HAP-1 (cell line): ENCODE results near the gene TMEM139.

Experiments used
- DNase-seq, 2 experiments: peaks; one replicate each; pipeline ENCODE4 v3.0.0-alpha.2; 2016 to 2020; ENCODE audit warnings: low spot score in 2 of 2
- H3K27me3 ChIP-seq: fragments of 250-450 bp; sonication (Bioruptor Pico); 2 replicates; pipeline ENCODE4 v1.5.1; 2020; ENCODE audit warnings: low read depth, mild to moderate bottlenecking, moderate library complexity
- H3K36me3 ChIP-seq: fragments of 250-450 bp; sonication (Bioruptor Pico); replicated peaks from 2 replicates; pipeline ENCODE4 v1.5.1; 2020; ENCODE audit warnings: mild to moderate bottlenecking
- H3K4me1 ChIP-seq: fragments of 250-450 bp; sonication (Bioruptor Pico); 2 replicates; pipeline ENCODE4 v1.5.1; 2020; ENCODE audit warnings: mild to moderate bottlenecking
- H3K4me3 ChIP-seq: fragments of 250-450 bp; sonication (Bioruptor Pico); 2 replicates; pipeline ENCODE4 v1.5.1; 2020; ENCODE audit warnings: mild to moderate bottlenecking, moderate library complexity
- H3K9me3 ChIP-seq: fragments of 250-450 bp; sonication (Bioruptor Pico); 2 replicates; pipeline ENCODE4 v1.5.1; 2020; ENCODE audit warnings: mild to moderate bottlenecking, moderate library complexity
- in situ Hi-C: fragments of 300-500 bp; cut with MboI; formaldehyde crosslinking; loops from 3 replicates; pipeline ENCODE4 v1.14.3; 2020; ENCODE audit warnings: low sequenced_read_pairs, inconsistent platforms, mixed read lengths

TMEM139 gene

GRCh38 chr7:143284591-143285469 lies at the start of gene TMEM139:
TSS of gene TMEM139 (plus strand) at chr7:143284958. CDS start at chr7:143285958, 1,000 bp downstream.
- in situ Hi-C loops: no loop called here
- Histone ChIP-seq H3K36me3 (no peaks in the 10 kb centered on the region; the same call in 1 of the 2 replicates), H3K9me3 (peaks cover 6% of the 10 kb centered on the region; the same call in 1 of the 2 replicates), H3K4me3 (no peak within 1 kb of the TSS), H3K27me3 (no peaks in the 10 kb centered on the region), H3K4me1 (peaks cover 25% of the 10 kb centered on the region)
- DNase-seq: peak in 1 of 2 experiments; percentile 60

GRCh38 chr7:143235561-143235960 lies 49.2 kb upstream of the TMEM139 start:
- in situ Hi-C loops: no loop called here
- Histone ChIP-seq H3K4me1 (no peaks in the 10 kb centered on the region), H3K27me3 (no peaks in the 10 kb centered on the region), H3K36me3 (no peaks in the 10 kb centered on the region), H3K9me3 (no peaks in the 10 kb centered on the region), H3K4me3 (no peak overlapping the region)
- no peak for DNase-seq

- DNase-seq: no peak
- in situ Hi-C loops: no loop called here
- H3K4me3 ChIP-seq: no peak overlapping the region
- H3K27me3 ChIP-seq: no peaks in the 10 kb centered on the region
- H3K9me3 ChIP-seq: no peaks in the 10 kb centered on the region
- H3K36me3 ChIP-seq: no peaks in the 10 kb centered on the region
- H3K4me1 ChIP-seq: no peaks in the 10 kb centered on the region
Measured at GRCh38 chr7:143236408-143236990, 48.3 kb upstream of the TMEM139 start.

DNA sequence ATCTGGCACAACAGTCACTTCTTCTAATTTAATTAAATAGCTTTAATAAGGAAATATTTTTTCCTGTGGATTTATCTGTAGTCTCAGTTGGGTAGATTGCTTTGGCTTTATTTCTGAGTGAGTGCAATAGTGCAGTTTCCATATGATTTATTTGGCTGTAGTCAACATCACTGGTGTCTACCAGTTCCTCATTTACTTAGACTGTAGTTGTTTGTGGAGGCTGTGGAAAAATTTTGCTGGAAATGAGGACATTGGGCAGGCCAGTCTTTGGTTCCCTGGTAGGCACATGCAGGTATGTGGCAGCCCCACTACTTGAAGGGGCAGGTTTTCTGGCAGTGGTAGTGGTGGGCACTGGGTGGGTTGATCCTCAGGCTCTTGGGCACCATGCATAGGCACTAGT lies 47.4 kb upstream of the TMEM139 start:
- Histone ChIP-seq H3K36me3 (no peaks in the 10 kb centered on the region), H3K4me3 (no peak overlapping the region), H3K4me1 (no peaks in the 10 kb centered on the region), H3K9me3 (no peaks in the 10 kb centered on the region), H3K27me3 (no peaks in the 10 kb centered on the region)
- DNase-seq: no peak
- in situ Hi-C loops: no loop called here

DNA sequence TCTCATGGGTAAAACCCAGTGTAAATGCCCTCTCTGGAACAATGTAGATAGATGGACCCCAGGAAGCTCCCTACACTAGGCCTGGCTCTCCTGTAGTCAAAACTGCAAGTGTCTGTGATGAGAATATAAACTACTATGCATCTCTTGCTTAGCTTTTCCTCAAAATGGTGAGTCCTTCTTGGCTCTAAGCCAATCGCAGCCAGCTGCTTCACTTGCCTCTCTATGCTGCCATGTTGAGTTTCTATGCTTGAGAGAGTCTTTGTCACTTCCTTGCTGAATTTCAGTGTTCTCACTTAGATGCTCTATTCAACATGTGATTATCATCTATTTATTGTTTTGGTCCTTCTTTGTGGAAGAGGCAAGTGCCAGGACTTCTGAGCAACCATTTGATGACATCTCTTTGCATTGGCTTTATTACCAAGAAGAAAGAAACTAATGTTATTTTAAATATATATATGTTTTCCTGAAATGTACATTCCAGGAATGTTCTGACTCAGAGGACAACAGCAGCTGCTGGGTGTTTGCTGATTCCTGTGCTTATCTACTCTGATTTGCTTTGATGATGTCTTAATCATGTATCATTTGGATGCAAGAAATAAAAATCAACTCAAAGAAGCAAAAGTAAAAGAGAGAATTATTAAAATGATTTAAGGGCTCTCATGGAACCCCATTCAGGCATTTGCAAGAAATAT lies 46.3 kb upstream of the TMEM139 start:
- no peaks in the 10 kb centered on the region for H3K9me3 ChIP-seq
- no peaks in the 10 kb centered on the region for H3K27me3 ChIP-seq
- H3K36me3 ChIP-seq: no peaks in the 10 kb centered on the region
- H3K4me3 ChIP-seq: no peak overlapping the region
- H3K4me1 ChIP-seq: no peaks in the 10 kb centered on the region
- no peak for DNase-seq
- in situ Hi-C loops: no loop called here

DNA sequence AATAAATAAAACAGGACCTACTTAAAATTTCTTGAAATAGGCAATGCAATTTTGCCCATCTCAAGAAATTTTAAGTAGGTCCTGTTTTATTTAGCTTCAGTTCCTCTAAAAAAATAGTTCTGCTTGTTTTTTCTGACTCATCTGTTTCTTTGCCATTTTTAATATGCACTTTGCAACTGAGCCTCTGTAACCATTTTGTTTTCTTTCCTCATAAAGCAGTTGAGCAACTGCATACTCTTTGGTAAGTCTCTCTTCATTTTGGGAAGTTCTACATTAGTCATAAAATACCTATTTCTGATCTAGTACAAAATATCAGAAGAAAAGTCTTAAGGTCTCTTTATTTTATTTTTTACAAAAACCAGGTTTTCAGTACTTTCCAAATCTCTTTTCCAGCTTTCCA lies 44.9 kb upstream of the TMEM139 start:
- Histone ChIP-seq H3K36me3 (no peaks in the 10 kb centered on the region), H3K27me3 (no peaks in the 10 kb centered on the region), H3K4me3 (no peak overlapping the region), H3K9me3 (no peaks in the 10 kb centered on the region), H3K4me1 (no peaks in the 10 kb centered on the region)
- no peak for DNase-seq
- in situ Hi-C loops: no loop called here

GRCh38 chr7:143240291-143241168 lies 44.2 kb upstream of the TMEM139 start:
- DNase-seq: peak; percentile 64 to 73
- H3K36me3 ChIP-seq: no peaks in the 10 kb centered on the region
- peaks cover 5% of the 10 kb centered on the region; the same call in 1 of the 2 replicates for H3K27me3 ChIP-seq
- no peaks in the 10 kb centered on the region for H3K4me1 ChIP-seq
- H3K4me3 ChIP-seq: no peak overlapping the region
- in situ Hi-C loops: no loop called here
- H3K9me3 ChIP-seq: no peaks in the 10 kb centered on the region

- Histone ChIP-seq H3K9me3 (no peaks in the 10 kb centered on the region), H3K4me3 (no peak overlapping the region), H3K4me1 (no peaks in the 10 kb centered on the region), H3K27me3 (peaks cover 5% of the 10 kb centered on the region; the same call in 1 of the 2 replicates), H3K36me3 (no peaks in the 10 kb centered on the region)
- in situ Hi-C loops: no loop called here
- no peak for DNase-seq
Measured at GRCh38 chr7:143242306-143242705, 42.5 kb upstream of the TMEM139 start.

GRCh38 chr7:143243111-143243510 lies 41.6 kb upstream of the TMEM139 start:
- DNase-seq: no peak
- Histone ChIP-seq H3K4me1 (no peaks in the 10 kb centered on the region), H3K9me3 (no peaks in the 10 kb centered on the region), H3K4me3 (no peak overlapping the region), H3K36me3 (no peaks in the 10 kb centered on the region), H3K27me3 (peaks cover 5% of the 10 kb centered on the region; the same call in 1 of the 2 replicates)
- in situ Hi-C loops: no loop called here

DNA sequence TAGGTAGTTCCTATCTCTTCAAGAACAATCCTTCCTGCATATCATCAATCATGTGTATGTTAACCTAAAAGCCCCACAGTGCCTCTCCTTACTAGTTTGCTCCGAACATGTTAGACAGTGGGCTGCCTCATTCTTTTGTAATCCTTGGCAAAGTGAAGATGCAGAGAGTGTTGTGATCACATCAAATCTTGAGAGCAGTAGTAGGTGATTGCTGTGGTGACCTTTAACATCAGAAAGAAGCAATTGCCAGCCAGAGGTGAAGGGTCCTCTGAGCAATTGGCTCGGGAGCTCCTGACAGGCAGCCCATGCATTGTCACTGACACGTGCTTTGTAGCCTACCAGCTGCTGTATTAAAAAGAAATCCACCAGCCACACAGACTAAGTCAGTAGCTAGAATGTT lies 41.1 kb upstream of the TMEM139 start:
- no peaks in the 10 kb centered on the region for H3K4me1 ChIP-seq

GRCh38 chr7:143244321-143244720 lies 40.4 kb upstream of the TMEM139 start:
- no peaks in the 10 kb centered on the region for H3K36me3 ChIP-seq
- H3K4me3 ChIP-seq: no peak overlapping the region
- H3K27me3 ChIP-seq: peaks cover 5% of the 10 kb centered on the region; the same call in 1 of the 2 replicates
- H3K9me3 ChIP-seq: no peaks in the 10 kb centered on the region
- no peaks in the 10 kb centered on the region for H3K4me1 ChIP-seq
- in situ Hi-C loops: no loop called here
- no peak for DNase-seq

More for the DNA sequence above, 41.1 kb upstream of the TMEM139 start:
- H3K36me3 ChIP-seq: no peaks in the 10 kb centered on the region
- H3K27me3 ChIP-seq: peaks cover 5% of the 10 kb centered on the region; the same call in 1 of the 2 replicates
- in situ Hi-C loops: no loop called here
- no peaks in the 10 kb centered on the region for H3K9me3 ChIP-seq
- no peak for DNase-seq
- no peak overlapping the region for H3K4me3 ChIP-seq

DNA sequence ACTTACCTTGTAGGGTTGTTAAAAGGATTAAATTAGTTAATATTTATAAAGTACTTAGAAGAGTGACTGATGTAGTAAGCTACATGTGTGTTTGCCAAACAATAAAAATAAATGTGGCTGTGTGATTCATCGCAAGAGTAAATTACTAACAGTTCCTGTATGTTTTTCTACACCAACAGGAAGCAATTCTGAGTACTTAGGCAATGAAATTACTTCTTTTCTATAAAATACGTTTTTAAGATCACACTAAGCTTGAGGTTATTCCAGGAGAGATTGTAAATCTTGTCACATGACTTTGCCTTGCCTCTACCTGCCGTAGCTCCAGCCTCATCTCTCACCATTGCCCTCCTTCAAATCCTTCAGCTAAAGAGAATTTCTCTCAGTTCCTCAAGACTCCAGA lies 39.6 kb upstream of the TMEM139 start:
- DNase-seq: no peak
- H3K9me3 ChIP-seq: no peaks in the 10 kb centered on the region
- H3K4me1 ChIP-seq: no peaks in the 10 kb centered on the region
- H3K4me3 ChIP-seq: no peak overlapping the region
- peaks cover 5% of the 10 kb centered on the region; the same call in 1 of the 2 replicates for H3K27me3 ChIP-seq
- in situ Hi-C loops: no loop called here
- H3K36me3 ChIP-seq: no peaks in the 10 kb centered on the region

- peaks cover 5% of the 10 kb centered on the region; the same call in 1 of the 2 replicates for H3K27me3 ChIP-seq
- no peaks in the 10 kb centered on the region for H3K9me3 ChIP-seq
- no peak for DNase-seq
- H3K4me1 ChIP-seq: no peaks in the 10 kb centered on the region
- no peak overlapping the region for H3K4me3 ChIP-seq
- in situ Hi-C loops: no loop called here
- H3K36me3 ChIP-seq: no peaks in the 10 kb centered on the region
Measured at GRCh38 chr7:143247372-143247771, 37.4 kb upstream of the TMEM139 start.
